DMS 273 treated with DMSO at 0.1 percent for 48 hours (cell line): Measurements from ENCODE around the gene UPB1.
A peak's percentile ranks its signal among the peaks of the same experiment; 100 is the strongest.

Source experiments
- DNase-seq: peaks from one replicate; lab custom pipeline; 2025; lab: John Stamatoyannopoulos, UW

Gene UPB1

DNA sequence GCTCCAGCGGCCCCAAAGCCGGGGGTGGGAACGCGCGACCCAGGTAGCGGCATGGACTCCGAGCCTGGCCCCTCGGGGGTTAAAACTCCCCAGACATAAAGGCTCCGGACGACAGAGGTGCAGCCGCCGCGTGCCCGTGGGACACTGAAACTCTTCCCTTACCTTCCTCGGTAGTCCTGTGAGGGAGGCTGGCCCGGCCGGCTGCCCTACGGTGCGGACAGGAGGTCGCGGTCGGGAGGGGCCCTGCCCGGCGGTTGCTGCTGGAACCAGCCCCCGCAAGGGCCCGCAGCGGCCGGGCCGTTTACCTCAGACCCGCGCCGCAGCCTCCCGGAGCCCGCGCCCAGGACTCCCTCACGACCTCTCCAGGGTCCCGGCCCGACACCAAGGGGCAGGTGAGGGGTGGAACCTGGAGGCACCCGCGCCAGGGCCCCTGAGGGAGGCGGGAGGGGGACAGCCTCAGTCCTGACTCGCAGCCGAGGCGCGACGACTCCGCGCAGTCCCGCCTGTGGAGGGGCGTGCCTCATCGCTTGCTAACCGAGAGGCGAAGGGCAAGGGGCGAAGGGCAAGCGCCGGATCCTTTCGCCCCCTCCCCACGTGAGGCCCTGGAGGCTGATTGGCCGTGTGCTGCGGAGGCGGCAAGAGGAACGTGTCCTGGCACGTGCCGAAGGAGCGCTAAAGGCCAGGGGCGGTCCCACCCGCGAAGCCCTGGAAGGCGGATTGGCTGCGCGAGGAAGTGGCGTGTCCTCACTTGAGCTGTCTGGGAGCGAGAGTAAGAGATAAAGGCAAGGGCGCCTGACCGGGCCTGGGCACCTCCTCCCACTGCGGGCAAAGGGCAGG lies at the start of gene UPB1:
TSS of gene UPB1 (plus strand) at position 805 of the 837 bp plus-strand sequence. CDS start 72 bp downstream, outside the sequence.
- DNase-seq: no peak

DNA sequence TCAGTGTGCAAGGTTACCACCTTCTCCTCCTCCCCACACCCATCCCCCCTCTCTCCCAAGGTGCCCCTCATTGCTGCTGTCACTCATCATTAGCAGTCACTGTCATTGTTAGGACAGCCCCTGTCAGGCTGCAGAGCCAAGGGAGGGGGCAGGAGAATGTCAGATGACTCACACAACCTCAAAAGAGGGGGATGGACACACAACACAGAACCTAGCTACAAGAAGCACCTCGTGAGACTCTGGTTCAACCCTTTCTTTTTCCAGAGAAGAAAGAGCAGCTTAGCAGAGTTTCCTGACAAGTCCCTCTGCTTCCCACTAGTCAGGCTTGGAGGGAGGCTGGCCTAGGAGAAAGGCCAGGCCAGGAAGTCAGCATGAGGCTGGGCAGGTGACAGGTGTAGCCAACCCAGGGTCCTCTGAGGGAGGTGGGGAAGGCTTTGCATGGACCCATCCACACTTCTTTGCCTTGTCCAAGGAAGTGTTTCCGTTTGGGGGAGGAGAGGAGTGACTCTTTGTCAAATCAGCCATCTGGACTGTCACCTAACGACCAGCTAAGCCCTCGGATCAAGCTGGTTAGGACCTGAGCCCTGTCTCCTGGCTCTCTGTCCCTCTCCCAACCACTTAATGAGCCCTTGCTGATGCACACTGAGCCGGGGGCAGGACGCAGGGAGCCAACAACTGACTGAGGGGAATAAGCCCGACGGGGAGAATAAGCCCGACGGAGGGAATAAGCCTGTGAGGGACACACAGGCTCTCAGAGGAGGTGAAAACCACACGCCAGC lies 49.5 kb upstream of the UPB1 start:
- no peak for DNase-seq

DNA sequence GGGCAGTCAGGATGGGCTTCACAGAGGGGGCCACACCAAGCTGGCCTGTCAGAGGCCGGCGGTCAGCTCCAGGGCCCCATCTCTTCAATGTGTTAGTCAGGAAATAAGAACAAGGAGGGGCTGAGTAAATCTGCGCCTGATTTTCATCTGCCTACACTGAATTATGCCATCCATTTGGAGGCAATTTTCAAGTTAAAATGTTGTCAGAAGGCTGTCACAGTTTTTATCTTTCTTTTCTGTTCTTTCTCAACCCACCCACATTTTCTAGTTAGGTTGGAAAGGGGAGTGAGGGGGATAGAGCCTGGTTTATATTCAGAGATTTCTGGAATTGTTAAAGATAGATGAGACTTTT lies 48.9 kb upstream of the UPB1 start:
- DNase-seq: no peak

DNA sequence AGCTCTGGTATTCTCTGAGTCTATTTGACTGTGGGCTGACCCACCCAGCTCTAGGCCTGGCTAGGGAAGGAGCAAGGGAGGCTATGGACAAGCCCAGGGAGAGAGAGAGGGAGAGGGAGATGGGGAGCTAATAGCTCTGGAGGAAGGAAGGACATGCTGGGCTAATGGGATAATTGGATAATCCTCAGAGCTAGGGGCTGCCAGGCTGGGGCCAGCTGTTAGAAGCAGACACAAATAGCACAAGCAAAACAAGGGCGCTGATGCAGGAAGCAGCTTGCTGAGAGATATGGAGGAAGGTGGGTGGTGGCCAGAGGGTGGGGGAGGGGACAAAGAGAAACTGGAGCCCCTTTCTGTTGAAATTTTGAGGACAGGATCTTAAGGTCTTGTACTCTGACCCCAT lies 44.5 kb upstream of the UPB1 start:
- DNase-seq: peak; percentile 68

DNA sequence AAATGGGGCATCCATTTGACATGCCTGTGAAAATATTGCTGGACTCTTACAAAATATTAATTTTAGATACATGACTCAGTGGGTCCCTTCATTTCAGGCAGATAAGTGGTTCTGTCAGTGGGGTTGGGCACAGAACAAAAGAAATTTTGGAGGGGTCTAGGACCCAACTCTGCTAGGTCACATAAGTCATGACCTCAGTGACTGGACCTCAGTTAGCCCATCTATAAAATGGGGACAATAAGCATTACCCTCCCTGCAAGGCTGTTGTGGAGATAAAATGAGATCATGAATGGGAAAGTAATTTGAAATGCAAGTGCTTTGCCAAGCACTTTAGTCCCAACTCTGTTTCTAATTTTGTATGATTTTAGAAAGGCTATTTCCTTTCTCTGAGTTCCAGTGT lies 44.0 kb upstream of the UPB1 start:
- DNase-seq: no peak

DNA sequence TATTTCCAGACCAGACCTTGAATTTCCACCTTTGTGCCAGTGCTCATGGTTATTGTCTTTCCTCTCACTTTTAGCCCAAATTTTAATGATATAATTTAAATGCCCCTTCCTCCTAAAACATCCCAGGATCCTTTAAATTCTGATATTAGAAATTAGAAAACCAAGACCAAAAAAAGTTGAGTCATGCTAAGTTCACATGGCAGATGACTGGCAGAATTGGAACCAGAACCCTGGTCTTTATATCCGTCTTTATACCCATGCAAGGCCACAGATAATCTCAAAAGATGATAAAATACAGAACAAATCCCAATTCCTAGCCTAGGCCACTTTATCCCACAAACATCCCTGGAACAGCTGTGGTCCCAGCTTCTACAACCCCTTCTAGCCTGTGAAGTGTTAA lies 41.3 kb upstream of the UPB1 start:
- no peak for DNase-seq

DNA sequence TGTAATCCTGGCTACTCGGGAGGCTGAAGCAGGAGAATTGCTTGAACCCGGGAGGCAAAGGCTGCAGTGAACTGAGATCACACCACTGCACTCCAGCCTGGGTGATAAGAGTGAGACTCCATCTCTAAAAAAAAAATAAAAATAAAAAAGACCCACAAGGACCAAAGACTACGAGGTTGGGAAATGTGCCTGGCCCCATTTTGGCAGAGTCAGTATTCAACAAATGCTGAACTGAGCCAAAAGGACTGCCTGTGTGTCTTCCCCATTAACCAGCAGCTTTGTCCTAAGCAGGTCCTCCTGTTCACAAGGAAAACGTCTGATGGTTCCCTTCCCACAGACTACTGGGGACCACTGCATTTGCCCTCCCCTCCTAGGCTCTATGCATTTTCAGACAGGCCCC lies 40.1 kb upstream of the UPB1 start:
- DNase-seq: no peak

DNA sequence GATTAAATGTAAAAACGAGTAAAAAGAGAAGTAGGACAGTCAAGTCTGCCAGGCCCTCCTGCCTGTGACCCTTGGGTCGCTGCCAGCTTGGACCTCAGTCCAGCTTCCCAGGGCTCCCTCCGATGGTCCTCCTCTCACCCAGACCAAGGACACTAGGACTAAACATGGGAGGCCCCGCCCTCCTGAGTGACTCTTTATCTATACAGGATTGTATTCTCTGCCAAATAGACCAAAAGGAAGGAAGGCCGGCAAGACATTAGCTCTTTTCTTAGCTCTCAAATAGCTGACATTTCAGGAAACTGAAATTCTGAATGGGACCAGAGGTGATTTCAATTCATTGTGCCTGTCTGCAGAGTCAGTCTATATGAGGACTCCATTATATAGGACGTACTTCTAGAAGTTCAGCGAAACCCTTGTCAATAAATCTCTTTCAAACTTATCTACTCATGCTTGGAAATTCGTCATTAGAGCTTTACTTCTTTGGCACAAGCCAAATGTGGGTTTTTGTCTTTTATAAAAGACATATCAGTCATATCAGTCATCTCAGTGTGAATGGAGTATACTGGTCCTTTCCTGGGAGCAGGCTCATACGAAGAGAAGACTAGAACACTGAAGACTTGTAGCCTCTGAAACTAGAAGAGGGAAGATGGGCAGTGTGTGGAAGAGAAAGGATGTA lies 39.2 kb upstream of the UPB1 start:
- DNase-seq: no peak

DNA sequence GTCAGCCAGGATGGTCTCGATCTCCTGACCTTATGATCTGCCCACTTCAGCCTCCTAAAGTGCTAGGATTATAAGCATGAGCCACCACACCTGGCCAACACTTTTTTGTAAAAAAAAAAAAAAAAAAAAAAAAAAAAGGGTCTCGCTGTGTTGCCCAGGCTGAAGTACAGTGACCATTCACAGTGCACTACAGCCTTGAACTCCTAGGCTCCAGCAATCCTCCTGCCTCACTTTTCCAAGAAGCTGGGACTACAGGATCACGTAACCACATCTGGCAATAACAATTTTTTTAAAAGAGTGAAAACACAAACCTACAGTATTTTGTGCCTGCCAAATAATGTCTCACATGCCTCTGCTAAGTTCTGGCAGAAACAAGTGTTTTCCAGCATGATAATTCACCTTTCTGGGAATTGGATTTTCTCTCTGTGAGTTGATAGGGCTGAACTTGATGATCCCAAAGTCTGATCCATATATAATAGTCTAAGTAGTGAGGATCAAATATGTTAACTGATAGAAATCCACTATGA lies 37.2 kb upstream of the UPB1 start:
- DNase-seq: no peak

DNA sequence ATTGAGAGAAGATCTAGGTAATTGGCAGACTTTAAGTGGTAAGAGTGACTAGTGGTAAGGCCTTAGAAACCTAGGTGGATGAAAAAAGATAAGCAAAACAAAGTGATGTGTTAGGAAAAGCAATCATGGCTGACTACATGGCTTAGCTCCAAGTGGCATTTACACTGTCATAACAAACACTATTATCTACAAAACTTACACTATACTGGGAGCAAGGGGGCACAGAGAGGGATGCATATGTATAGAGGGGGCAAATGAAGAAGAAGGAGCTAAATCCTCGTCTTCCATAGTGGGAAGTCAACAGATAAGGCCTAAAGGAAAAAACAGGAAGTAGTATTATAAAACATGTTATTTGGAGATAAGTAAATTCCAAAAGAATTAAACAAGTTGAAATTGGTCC lies 35.2 kb upstream of the UPB1 start:
- DNase-seq: no peak

DNA sequence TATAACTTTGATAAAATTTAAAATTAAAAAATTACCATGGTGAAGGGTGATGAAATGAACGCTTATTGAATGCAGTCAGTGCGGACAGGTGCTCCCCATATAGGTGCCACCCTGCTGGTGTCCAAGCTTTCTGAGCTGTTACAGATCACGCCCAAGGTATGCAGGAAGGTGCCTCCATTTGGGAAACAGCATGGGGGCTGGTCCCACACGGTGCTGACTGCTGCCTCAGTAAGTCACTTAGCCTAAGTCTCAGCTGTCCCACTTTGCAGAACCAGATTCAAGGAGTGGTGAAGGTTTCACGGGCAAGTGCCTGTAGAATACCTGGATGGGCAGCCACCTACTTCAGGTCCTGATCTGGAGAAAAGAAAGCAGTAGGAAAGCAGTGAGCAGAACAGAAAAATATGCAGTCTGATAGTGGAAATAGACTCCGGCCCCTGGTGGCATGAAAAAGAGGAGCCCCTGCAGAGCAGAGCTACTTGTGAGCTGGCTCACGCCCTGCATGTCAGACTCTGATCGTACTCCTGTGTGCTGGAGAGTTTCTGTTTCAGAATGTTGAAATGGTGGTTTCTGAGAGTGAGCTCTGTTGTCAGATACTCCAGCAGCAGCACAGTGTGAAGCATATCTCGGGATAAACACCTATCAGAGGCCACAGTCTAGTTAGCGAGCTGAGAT lies 34.6 kb upstream of the UPB1 start:
- no peak for DNase-seq

DNA sequence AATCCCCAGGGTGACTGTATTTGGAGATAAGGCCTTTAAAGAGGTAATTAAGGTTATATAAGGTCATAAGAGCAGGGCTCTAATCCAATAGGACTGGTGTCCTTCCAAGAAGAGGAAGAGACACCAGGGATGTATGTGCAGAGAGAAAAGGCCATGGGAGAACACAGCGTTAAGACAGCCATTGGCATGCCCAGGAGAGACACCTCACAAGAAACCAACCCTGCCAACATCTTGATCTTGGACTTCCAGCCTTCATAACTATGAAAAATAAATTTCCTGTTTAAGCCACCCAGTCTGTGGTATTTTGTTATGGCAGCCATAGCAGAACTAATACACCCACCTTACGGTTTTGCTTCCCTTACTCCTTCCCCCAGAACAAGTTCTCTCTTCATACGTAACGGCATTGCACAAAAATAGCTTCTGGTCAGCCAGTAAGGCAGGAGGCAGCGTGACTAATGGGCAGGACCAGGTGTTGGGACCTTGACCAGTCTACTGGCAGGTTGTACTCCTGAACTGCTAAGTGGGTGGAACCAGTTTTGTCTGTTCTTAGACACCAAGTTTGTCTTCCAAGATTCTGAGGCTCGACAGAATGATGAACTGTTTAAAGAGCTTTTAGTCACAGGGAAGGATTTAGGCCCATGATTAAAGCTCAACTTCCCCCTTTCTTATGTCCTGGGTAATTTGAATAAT lies 31.9 kb upstream of the UPB1 start:
- DNase-seq: no peak

DNA sequence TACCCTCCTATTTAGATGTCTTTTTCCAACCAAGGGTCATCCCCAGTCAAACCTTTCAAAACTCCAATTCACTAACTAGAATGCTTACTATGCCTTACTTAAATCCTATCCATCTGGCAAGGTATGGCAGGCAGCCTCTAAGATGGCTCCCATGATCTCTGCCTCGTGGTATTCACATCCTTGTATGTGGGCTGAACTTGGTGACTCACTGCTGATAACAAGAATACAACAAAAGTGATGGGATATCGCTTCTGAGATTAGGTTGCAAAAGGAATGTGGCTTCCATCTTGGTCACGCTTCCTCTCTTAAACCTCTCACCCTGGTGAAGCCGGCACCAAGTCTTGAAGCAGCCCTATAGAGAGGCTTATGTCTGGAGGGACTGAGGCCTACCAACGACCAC lies 29.6 kb upstream of the UPB1 start:
- DNase-seq: no peak

DNA sequence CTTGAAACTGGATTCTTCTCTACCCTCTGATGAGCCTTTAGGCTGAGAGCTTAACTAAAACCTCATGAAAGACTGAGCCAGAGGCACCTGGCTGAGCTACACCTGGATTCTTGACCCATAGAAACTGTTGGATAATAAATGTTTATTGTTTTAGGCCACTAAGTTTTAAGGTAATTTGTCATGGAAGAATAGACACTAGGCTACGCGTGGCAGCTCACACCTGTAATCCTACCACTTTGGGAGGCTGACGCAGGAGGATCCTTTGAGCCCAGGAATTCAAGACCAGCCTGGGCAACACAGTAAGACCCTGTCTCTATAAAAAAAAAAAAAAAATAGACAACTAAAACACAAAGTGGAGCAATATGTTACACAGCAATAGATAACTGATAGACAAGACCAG lies 29.2 kb upstream of the UPB1 start:
- no peak for DNase-seq

DNA sequence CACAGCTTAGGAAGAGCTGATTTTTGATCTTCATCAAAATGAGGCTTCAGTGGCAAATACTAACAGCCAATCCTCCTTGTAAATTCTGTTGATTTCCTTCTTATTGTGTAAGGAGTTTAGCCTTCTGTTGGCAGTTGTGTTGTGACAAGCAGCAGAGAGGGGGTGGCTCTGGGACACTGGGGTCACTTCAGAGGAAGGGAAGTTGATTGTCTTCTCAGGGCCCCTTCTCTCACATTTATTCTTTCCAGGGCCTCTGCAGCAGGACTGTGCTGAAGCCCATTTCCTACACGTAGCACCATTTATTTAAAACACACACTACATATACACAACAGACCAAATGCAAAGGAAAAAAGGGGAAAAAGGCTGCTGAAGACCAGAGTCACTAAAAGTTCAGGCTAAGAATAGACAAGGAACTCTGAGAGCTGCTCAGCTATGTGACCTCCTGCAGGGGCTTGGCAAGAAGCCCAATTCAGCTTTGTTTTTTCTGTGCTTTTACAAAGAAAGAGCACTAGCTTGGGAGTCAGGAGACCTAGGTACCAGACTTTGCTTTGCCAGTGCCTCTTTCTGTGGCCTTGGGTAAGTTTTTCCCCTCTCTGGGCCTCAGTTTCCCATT lies 28.3 kb upstream of the UPB1 start:
- DNase-seq: no peak

DNA sequence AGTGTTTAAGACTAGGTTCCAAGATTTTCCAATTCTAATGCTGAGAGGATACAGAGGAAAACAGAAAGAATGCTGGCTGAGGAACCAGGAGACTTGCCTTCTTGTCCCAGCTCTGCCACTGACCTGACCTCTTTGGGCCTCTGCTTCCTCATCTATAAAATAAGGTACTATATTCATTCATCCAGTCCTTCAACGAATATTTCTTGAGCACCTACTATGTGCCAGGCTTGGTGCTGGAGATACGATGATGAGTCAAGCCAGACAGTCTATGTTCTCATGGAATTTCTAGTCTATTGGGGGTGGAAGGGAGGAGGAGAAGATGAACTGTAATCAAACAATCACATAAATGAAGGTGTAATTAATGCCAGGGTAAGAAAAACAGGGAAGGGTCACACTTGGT lies 27.8 kb upstream of the UPB1 start:
- no peak for DNase-seq

DNA sequence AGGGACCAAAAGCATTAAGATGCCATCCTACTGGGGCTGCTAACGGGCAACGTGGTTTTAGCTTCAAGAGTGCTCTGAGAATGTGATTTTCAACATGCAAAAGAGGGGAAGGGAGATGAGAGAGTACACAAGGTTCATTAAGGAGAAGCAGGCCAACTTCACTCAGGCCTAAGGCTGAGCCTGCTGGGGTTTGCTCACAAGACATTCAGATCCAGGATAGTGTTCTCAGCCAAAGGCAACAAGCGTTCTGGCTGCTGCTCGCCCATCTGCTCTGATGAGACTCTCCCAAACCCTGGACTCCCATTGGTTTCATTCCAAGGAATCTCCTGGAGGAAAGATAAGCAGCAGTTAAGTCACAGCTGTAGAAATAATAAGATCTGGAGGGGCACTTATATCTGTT lies 23.6 kb upstream of the UPB1 start:
- peak; percentile 53 for DNase-seq

DNA sequence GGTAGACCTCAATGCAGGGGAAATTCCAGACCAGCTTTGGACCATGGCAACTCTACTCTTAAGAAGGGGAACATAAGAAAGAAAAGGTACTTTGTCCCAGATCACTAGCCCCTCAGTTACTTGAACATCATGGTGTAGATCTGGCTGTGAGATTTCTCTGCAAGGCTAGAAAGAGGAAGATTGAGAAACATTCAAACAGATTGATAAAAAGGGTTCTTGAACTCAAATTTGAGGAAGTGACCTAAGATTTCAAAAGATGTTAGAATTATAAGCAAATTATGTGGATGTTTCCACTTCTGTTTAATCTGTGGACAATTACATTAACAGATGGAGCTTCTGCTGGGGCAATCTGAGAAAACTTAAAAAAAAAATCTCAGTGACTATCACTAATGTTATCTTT lies 21.8 kb upstream of the UPB1 start:
- DNase-seq: no peak

DNA sequence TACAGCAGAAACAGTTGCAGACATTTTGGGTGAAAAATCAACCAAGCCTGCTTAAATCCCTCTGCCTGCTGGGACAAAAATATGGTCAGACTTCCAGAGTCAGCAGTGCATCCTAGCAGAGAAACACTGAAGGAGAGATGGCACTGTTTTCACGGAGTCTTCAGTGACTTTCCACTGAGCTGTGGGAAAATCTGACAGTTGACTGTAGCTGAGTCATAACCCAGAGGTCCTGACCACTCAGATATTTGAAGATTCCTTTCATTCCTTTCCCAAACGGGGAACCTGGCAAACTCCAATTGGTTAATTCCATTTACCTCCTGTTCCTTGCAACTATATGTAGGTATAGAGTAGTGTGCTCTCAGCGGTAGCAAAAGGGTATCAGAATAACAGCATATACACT lies 20.9 kb upstream of the UPB1 start:
- no peak for DNase-seq

DNA sequence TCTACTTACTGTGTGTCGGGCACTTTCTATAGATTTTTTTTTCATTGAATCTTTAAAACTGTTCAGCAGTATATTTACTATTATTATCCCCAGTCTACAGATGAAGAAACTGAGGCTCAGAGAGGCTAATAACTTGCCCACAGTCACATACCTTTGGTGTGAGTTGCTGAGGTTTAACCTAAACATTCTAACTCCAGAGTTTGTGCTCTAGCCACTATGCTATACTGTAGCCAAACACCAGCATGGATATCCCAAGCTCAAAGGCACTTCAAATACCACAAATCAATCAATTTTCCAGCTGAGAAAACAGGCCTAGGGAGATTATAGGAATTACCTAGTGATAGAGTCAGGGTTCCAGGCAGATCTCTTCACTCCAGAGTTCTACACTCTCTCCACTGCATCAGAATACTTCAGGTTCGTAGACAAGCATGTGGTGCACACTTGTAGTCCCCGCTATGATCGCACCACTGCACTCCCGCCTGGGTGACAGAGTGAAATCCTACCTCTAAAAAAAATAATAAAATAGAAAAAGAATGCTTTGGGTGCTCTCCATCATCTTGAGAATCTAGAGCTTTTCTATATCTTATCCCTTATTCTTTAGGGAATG lies 20.4 kb upstream of the UPB1 start:
- no peak for DNase-seq

DNA sequence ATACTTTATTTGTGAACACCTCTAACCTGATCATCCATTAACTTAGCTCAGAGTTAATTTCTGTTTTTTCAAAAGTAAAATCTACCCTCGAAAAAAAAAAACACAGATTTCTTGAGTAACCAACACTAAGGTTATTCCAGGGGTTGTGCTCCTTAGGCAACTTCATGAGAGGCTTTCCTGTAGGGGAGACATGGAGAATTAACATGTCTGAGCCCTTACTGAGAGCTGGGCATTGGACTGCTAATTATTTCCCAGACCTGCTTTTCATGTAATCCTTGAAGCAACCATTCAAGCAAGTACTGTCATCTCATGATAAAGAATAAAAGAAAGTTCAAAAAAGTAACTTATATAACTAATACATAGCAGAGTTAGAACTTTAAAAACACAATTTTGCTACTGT lies 13.5 kb upstream of the UPB1 start:
- no peak for DNase-seq
